Measurements from ENCODE around the gene GMDS. TPM values are rescaled to one million over a fixed set of nuclear protein-coding genes. Genes with fewer than 3 reads are reported as not detected.

The GMDS gene
- total and polyA plus RNA-seq, 2 experiments from 2014 or later = 3.0 to 12.6 TPM

DNA sequence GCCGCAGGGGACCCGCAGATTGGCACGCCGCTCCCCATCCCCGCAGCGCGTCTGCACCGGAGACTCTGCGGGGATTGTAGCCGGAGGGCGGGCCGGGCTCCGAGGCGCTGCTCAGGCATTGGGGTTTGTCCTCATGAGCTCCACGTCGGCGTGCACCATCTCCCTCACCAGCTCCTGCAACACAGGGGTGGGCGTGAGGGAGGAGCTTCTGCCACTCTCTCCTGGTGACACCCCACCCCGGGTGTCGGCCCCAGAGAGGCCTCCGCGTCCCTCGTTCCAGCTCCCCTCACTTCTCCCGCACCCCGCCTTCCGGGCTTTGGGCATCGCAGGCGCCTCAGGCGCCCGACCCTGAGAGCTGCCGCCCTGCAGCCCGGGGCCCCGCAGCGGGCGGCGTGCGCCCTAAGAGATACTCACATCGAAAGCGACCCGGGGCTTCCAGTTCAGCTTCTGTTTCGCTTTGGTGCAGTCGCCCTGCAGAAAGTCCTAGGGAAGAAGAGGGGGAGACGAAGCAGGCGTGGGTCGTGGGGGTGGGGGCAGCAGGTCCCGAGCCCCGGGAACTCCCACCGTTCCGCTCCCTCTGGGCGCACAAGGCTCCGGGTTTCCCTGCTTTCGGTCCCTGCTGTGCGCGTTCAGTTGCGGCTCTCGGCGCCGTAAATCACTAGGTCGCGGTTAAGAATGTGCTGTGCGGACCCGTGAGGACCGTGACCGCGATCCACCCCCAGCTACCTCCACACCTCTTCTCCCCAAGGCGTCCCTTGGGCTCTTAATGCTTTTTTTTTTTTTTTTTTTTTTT is 621.2 kb downstream of the GMDS start:
- H3K4me3 ChIP-seq = peak overlapping the region; percentile 89
- no peaks in the 10 kb centered on the region for H4K20me1 ChIP-seq (ENCODE audit: insufficient read depth)
- no peak overlapping the region for H3K27ac ChIP-seq
- H3K9me2 ChIP-seq (ENCODE audit: insufficient read depth) = no peaks in the 10 kb centered on the region
- DNase-seq = no peak
- H3K27me3 ChIP-seq (replicated peaks; ENCODE audit: insufficient read depth) = peaks cover 12% of the 10 kb centered on the region
- no peaks in the 10 kb centered on the region for H3K36me3 ChIP-seq (ENCODE audit: low read depth)
- H3K79me2 ChIP-seq (ENCODE audit: insufficient read depth) = no peaks in the 10 kb centered on the region
- H3K4me1 ChIP-seq (ENCODE audit: insufficient read depth) = no peaks in the 10 kb centered on the region
- TF ChIP-seq EZH2phosphoT487 (IDR thresholded peaks at IDR 0.05; ENCODE audit: insufficient read depth, low read depth) (no peak), EZH2 (IDR thresholded peaks at IDR 0.05; ENCODE audit: insufficient read depth, poor library complexity, severe bottlenecking) (no peak)
- H2AFZ ChIP-seq = peak overlapping the region; percentile 89
- H3K9ac ChIP-seq = peak overlapping the region; percentile 69
- 42 to 47% methylated on average over 57 to 65 of the region's 66 CpGs for WGBS, 2 experiments (ENCODE audit: low coverage in 1 of 2, low lambda C conversion rate in 2 of 2, missing lambda C conversion rate in 2 of 2)
- in situ Hi-C loops (cut with MboI) = no loop called here
- H3K4me2 ChIP-seq (ENCODE audit: unreplicated experiment) = peak overlapping the region; percentile 97
- H3F3A ChIP-seq (ENCODE audit: insufficient read depth) = no peaks in the 10 kb centered on the region
- H3K9me3 ChIP-seq (ENCODE audit: low read depth) = no peaks in the 10 kb centered on the region

DNA sequence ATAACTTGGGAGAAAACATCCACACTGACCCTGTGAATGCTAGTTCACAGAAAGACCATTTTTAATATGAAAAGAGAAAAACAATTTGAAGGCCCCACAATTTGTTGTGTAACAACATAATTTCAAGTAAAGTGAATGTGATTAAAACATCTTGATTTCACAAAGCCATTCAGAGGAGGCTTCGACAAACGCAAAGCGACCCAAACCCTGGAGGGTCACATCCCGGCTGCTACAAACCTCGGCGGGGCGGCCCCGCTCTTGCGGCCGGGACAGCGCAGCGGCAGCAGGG is 621.7 kb downstream of the GMDS start:
- no peaks in the 10 kb centered on the region for H4K20me1 ChIP-seq (ENCODE audit: insufficient read depth)
- no peak overlapping the region for H2AFZ ChIP-seq
- H3K9ac ChIP-seq = no peak overlapping the region
- no peaks in the 10 kb centered on the region for H3K9me2 ChIP-seq (ENCODE audit: insufficient read depth)
- no peak overlapping the region for H3K4me2 ChIP-seq (ENCODE audit: unreplicated experiment)
- H3K36me3 ChIP-seq (ENCODE audit: low read depth) = no peaks in the 10 kb centered on the region
- H3K27me3 ChIP-seq (replicated peaks; ENCODE audit: insufficient read depth) = peaks cover 12% of the 10 kb centered on the region
- TF ChIP-seq EZH2 (IDR thresholded peaks at IDR 0.05; ENCODE audit: insufficient read depth, poor library complexity, severe bottlenecking) = no peak
- in situ Hi-C loops (cut with MboI) = no loop called here
- no peaks in the 10 kb centered on the region for H3K9me3 ChIP-seq (ENCODE audit: low read depth)
- H3F3A ChIP-seq (ENCODE audit: insufficient read depth) = no peaks in the 10 kb centered on the region
- no peak for DNase-seq
- H3K4me3 ChIP-seq = no peak overlapping the region
- no peak overlapping the region for H3K27ac ChIP-seq
- no peaks in the 10 kb centered on the region for H3K79me2 ChIP-seq (ENCODE audit: insufficient read depth)
- no peaks in the 10 kb centered on the region for H3K4me1 ChIP-seq (ENCODE audit: insufficient read depth)
- WGBS, 2 experiments (ENCODE audit: low coverage in 1 of 2, low lambda C conversion rate in 2 of 2, missing lambda C conversion rate in 2 of 2) = 97 to 98% methylated on average over 11 to 12 of the region's 12 CpGs

DNA sequence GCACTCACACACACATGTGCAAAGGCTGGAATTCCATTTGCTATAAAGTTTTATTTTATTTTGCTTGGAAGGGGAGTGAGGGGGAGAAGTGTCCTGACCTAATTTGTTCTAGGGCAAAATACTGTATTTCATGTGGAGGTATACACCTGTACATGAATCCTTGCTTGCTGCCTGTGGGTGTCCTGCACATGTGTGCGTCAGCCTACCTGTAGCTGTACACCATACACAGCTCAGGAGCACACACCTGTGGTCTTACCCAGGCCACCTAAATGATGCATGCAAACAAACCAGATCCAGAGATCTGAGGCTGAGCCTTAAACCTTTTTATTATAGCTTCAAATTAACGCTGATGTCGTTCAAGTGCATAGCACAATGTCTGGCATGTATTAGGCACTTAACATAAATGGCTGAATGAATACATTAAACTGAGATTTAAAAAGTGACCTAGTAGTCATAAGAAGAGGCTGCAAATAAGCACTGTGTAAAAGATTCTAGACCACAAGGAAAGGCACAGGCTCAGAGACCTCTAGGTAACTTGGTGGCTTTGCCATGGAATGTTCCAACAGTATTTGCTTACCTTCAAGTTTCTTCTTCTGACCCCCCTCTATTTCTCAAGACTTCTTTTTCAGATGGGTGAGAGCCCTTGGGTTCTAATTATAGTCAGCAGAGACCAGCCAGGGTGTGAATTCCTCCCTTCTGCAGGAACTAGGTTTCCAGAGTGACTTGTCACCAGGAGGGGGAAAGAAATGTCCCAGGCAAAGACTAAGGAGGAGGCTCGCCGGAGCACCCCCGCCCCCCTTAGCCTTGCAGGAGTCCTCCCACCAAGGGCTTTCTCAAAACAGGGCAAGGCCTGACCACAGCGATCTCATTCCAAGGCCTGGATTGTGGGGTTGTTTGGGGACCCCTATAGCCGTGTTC is 622.3 kb downstream of the GMDS start:
- Histone ChIP-seq H3K4me1 (ENCODE audit: insufficient read depth) (no peaks in the 10 kb centered on the region), H3K36me3 (ENCODE audit: low read depth) (no peaks in the 10 kb centered on the region), H3K4me2 (ENCODE audit: unreplicated experiment) (no peak overlapping the region), H4K20me1 (ENCODE audit: insufficient read depth) (no peaks in the 10 kb centered on the region), H3K27ac (no peak overlapping the region), H3F3A (ENCODE audit: insufficient read depth) (no peaks in the 10 kb centered on the region), H3K9me2 (ENCODE audit: insufficient read depth) (no peaks in the 10 kb centered on the region), H3K9ac (no peak overlapping the region), H3K27me3 (replicated peaks; ENCODE audit: insufficient read depth) (peaks cover 12% of the 10 kb centered on the region), H3K4me3 (no peak overlapping the region), H3K79me2 (ENCODE audit: insufficient read depth) (no peaks in the 10 kb centered on the region), H2AFZ (no peak overlapping the region), H3K9me3 (ENCODE audit: low read depth) (no peaks in the 10 kb centered on the region)
- in situ Hi-C loops (cut with MboI) = no loop called here
- WGBS, 2 experiments (ENCODE audit: low coverage in 1 of 2, low lambda C conversion rate in 2 of 2, missing lambda C conversion rate in 2 of 2) = 96 to 99% methylated on average over 8 of the region's 8 CpGs
- no peak for TF ChIP-seq EZH2phosphoT487 (IDR thresholded peaks at IDR 0.05; ENCODE audit: insufficient read depth, low read depth)
- no peak for TF ChIP-seq EZH2 (IDR thresholded peaks at IDR 0.05; ENCODE audit: insufficient read depth, poor library complexity, severe bottlenecking)
- no peak for DNase-seq

DNA sequence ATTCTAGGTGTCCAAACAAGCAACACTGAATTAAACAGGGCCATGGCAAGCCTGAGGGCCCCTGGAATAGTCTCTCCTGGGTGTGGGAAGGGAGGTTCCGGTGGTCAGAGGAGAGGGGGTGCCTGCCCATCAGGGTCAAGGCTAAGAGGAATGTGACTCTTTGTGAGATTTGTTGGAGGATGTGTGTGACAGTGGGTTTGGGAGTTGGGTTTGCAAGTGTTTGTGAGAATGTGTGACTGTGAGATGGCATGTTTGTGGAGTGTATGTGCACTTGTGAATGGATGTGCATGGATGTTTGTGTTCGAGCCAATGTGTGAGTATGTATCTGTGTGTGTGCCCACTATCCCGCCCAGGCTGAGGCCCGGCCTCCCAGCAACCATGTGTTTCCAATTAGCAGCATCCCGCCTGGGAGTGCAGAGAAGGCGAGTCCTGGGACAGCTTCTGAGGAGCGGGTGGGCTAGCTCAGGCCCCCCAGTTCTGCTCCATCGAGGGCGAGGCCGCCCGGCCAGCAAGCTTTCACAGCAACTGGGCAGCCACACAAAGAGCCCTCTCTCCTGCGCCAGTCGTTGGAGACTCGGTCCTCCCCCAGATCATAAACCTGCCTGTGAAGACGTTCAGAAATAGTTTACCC is 623.1 kb downstream of the GMDS start:
- WGBS, 2 experiments (ENCODE audit: low coverage in 1 of 2, low lambda C conversion rate in 2 of 2, missing lambda C conversion rate in 2 of 2) = 85 to 90% methylated on average over 15 of the region's 15 CpGs
- no peak overlapping the region for H3K4me3 ChIP-seq
- H3K9me3 ChIP-seq (ENCODE audit: low read depth) = no peaks in the 10 kb centered on the region
- H3K27me3 ChIP-seq (replicated peaks; ENCODE audit: insufficient read depth) = peaks cover 12% of the 10 kb centered on the region
- no peaks in the 10 kb centered on the region for H3K79me2 ChIP-seq (ENCODE audit: insufficient read depth)
- no peak overlapping the region for H3K9ac ChIP-seq
- TF ChIP-seq EZH2 (IDR thresholded peaks at IDR 0.05; ENCODE audit: insufficient read depth, poor library complexity, severe bottlenecking) (no peak), EZH2phosphoT487 (IDR thresholded peaks at IDR 0.05; ENCODE audit: insufficient read depth, low read depth) (no peak)
- H2AFZ ChIP-seq = no peak overlapping the region
- in situ Hi-C loops (cut with MboI) = no loop called here
- H3K4me2 ChIP-seq (ENCODE audit: unreplicated experiment) = no peak overlapping the region
- H3K9me2 ChIP-seq (ENCODE audit: insufficient read depth) = no peaks in the 10 kb centered on the region
- no peaks in the 10 kb centered on the region for H3F3A ChIP-seq (ENCODE audit: insufficient read depth)
- no peak overlapping the region for H3K27ac ChIP-seq
- H4K20me1 ChIP-seq (ENCODE audit: insufficient read depth) = no peaks in the 10 kb centered on the region
- no peaks in the 10 kb centered on the region for H3K4me1 ChIP-seq (ENCODE audit: insufficient read depth)
- no peaks in the 10 kb centered on the region for H3K36me3 ChIP-seq (ENCODE audit: low read depth)
- no peak for DNase-seq
